ENCODE measurements around the gene ACADM. TPM values are rescaled to one million over a fixed set of nuclear protein-coding genes. Genes with fewer than 3 reads are reported as not detected.

The ACADM gene
- total and polyA plus RNA-seq, 2 of the 13 experiments (the other 11 are each of a cell fraction or from before 2014, with no cell fraction given), result 43.7 to 92.2 TPM

GRCh38 chr1:75785983-75786853 is 61.7 kb downstream of the ACADM start, which contains the start of gene RABGGTB (continued):
- TF ChIP-seq IRF9 (CRISPR knock-in tag; IDR thresholded peaks at IDR 0.05; ENCODE audit: borderline replicate concordance) (0 out of 2 replicates have a peak, but pooled peaks have one; percentile 64), THAP9 (CRISPR knock-in tag; IDR thresholded peaks at IDR 0.05; ENCODE audit: borderline replicate concordance) (peak; percentile 84; the same call in 1 of the 2 replicates), ZNF205 (CRISPR knock-in tag; IDR thresholded peaks at IDR 0.05) (peak; percentile 80; the same call in 1 of the 2 replicates), SYNCRIP (IDR thresholded peaks at IDR 0.05; ENCODE audit: insufficient read depth, low read depth, low read length) (no peak), FOSL2 (CRISPR knock-in tag; IDR thresholded peaks at IDR 0.05) (peak; percentile 49), CC2D1A (CRISPR knock-in tag; IDR thresholded peaks at IDR 0.05) (no peak), ATF2 (CRISPR knock-in tag; IDR thresholded peaks at IDR 0.05) (peak; percentile 50; the same call in 1 of the 2 replicates), KDM1A (CRISPR knock-in tag; IDR thresholded peaks at IDR 0.05) (no peak), SNAPC2 (CRISPR knock-in tag; IDR thresholded peaks at IDR 0.05) (no peak), CAMTA2 (CRISPR knock-in tag; IDR thresholded peaks at IDR 0.05; ENCODE audit: borderline replicate concordance) (no peak), SALL1 (CRISPR knock-in tag; IDR thresholded peaks at IDR 0.05) (peak; percentile 90), ZNF317 (CRISPR knock-in tag; IDR thresholded peaks at IDR 0.05) (no peak), CHD2 (IDR thresholded peaks at IDR 0.05; ENCODE audit: low read depth, low read length) (no peak), ATF7 (IDR thresholded peaks at IDR 0.05) (no peak), ATF7 (CRISPR knock-in tag; IDR thresholded peaks at IDR 0.05) (0 out of 2 replicates have a peak, but pooled peaks have one; percentile 36), ASH2L (IDR thresholded peaks at IDR 0.05; ENCODE audit: insufficient read length, low read depth, low read length) (peak; percentile 79), ZBTB39 (CRISPR knock-in tag; IDR thresholded peaks at IDR 0.05) (no peak), ZBTB21 (CRISPR knock-in tag; IDR thresholded peaks at IDR 0.05) (0 out of 2 replicates have a peak, but pooled peaks have one; percentile 32), SKI (IDR thresholded peaks at IDR 0.05; ENCODE audit: partially characterized antibody) (no peak), MXD1 (CRISPR knock-in tag; IDR thresholded peaks at IDR 0.05) (peak; percentile 22; the same call in 1 of the 2 replicates)
